ENCODE measurements around the gene HTR7.
"Not testable (repeated sequence)": the region's sequence is repeated elsewhere in the genome, so short reads cannot be mapped to it uniquely, and the experiment has no call there.

DNA sequence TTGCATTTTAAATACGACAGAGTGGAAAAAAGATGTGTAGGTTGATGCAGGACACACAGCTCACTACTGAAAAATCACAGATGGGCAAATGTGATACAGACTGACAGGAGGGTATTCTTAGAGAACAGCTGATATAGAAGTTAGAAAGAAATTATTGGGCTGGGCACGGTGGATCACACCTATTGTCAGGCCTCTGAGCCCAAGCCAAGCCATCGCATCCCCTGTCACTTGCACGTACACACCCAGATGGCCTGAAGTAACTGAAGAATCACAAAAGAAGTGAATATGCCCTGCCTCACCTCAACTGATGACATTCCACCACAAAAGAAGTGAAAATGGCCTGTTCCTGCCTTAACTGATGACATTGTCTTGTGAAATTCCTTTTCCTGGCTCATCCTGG, 50.7 kb downstream of the HTR7 start:
- TF ChIP-seq, protein P1, sequence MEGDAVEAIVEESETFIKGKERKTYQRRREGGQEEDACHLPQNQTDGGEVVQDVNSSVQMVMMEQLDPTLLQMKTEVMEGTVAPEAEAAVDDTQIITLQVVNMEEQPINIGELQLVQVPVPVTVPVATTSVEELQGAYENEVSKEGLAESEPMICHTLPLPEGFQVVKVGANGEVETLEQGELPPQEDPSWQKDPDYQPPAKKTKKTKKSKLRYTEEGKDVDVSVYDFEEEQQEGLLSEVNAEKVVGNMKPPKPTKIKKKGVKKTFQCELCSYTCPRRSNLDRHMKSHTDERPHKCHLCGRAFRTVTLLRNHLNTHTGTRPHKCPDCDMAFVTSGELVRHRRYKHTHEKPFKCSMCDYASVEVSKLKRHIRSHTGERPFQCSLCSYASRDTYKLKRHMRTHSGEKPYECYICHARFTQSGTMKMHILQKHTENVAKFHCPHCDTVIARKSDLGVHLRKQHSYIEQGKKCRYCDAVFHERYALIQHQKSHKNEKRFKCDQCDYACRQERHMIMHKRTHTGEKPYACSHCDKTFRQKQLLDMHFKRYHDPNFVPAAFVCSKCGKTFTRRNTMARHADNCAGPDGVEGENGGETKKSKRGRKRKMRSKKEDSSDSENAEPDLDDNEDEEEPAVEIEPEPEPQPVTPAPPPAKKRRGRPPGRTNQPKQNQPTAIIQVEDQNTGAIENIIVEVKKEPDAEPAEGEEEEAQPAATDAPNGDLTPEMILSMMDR (IDR thresholded peaks at IDR 0.05), result not testable (repeated sequence)
- TF ChIP-seq POLR2AphosphoS5, POLR2A (IDR thresholded peaks at IDR 0.05): not testable (repeated sequence)

All from transverse colon (tissue), 4 donors.